Measurements from ENCODE around the gene LGR5.
"Not testable (repeated sequence)": the region's sequence is repeated elsewhere in the genome, so short reads cannot be mapped to it uniquely, and the experiment has no call there.

The LGR5 gene

DNA sequence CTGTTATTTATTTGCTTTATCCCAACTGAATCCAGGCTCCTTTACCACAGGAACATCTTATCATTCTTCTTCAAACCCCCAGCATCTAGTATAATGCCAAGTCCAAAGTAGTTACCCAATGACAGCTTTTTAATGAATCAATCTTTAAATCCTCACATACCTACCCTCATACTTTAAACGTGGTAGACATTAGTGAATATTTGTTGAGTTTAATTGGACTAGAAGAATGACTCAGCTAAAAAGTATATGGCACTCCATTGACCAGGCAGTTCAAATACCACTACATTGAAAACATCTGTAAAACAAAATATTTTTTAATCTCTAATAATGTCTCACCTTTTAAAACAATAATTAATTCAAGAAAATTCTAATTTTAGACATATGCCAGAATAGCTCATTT lies 125.9 kb downstream of the LGR5 start:
- TF ChIP-seq, protein P1, sequence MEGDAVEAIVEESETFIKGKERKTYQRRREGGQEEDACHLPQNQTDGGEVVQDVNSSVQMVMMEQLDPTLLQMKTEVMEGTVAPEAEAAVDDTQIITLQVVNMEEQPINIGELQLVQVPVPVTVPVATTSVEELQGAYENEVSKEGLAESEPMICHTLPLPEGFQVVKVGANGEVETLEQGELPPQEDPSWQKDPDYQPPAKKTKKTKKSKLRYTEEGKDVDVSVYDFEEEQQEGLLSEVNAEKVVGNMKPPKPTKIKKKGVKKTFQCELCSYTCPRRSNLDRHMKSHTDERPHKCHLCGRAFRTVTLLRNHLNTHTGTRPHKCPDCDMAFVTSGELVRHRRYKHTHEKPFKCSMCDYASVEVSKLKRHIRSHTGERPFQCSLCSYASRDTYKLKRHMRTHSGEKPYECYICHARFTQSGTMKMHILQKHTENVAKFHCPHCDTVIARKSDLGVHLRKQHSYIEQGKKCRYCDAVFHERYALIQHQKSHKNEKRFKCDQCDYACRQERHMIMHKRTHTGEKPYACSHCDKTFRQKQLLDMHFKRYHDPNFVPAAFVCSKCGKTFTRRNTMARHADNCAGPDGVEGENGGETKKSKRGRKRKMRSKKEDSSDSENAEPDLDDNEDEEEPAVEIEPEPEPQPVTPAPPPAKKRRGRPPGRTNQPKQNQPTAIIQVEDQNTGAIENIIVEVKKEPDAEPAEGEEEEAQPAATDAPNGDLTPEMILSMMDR (conservative IDR thresholded peaks at IDR 0.05) = no peak
- TF ChIP-seq ZFX (IDR thresholded peaks at IDR 0.05) = no peak
- no peak overlapping the region for H3K27ac ChIP-seq

DNA sequence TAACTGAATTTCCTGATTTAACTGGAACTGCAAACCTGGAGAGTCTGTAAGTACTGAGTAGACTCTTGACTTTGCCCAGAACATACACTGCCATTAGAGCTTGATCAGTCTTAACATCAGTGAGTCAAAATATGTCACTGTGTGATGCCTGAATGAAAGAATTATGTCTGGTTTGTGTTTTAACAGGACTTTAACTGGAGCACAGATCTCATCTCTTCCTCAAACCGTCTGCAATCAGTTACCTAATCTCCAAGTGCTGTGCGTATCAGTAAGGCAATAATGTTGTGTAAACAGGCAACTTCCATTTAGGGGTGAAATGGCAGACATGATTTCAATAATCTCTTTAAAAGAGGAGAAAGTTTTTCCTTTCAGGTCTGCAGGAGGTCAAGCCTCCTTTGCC lies 127.1 kb downstream of the LGR5 start:
- H3K27ac ChIP-seq = no peak overlapping the region
- TF ChIP-seq, protein P1 (conservative IDR thresholded peaks at IDR 0.05) = no peak
- no peak for TF ChIP-seq ZFX (IDR thresholded peaks at IDR 0.05)

- TF ChIP-seq, protein P1 (conservative IDR thresholded peaks at IDR 0.05) = no peak
- TF ChIP-seq ZFX (IDR thresholded peaks at IDR 0.05) = no peak
- no peak overlapping the region for H3K27ac ChIP-seq
Observed at GRCh38 chr12:71567537-71567936, 127.9 kb downstream of the LGR5 start.

DNA sequence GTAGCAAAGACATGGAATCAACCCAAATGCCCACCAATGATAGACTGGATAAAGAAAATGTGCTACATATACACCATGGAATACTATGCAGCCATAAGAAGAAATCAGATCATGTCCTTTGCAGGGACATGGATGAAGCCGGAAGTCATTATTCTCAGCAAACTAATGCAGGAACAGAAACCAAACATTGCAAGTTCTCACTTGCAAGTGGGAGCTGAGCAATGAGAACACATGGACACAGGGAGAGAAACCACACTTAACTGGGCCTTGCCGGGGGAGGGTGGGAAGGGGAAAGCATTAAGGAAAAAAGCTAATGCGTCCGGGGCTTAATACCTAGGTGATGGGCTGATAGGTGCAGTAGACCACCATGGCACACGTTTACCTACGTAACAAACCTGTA lies 130.3 kb downstream of the LGR5 start:
- H3K27ac ChIP-seq = not testable (repeated sequence)

- TF ChIP-seq ZFX (IDR thresholded peaks at IDR 0.05) = no peak
- TF ChIP-seq, protein P1 (conservative IDR thresholded peaks at IDR 0.05) = no peak
- peak overlapping the region; percentile 35 for H3K27ac ChIP-seq
Observed at GRCh38 chr12:71576496-71576895, 136.9 kb downstream of the LGR5 start.

DNA sequence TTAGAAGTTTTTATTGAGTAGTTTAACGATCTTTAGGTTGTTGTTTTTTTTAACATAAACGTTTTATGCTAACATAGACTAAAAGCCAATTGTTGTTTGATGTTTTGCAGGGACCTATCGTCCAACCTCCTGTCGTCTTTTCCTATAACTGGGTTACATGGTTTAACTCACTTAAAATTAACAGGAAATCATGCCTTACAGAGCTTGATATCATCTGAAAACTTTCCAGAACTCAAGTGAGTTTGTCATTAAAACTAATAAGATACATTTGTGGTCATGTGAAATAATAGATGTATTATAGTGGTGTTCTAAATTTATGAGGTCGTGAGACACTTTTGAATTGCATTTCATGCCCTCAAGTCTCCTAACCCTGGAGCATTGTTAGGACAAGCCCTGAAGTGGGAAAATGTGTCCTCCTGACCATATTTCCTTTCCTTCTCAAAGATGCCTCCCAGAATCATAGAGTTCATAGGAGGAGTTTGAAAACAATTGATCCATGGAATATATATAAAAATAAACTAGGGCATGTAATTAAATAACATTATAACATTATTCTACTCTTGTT lies 139.2 kb downstream of the LGR5 start:
- no peak for TF ChIP-seq ZFX (IDR thresholded peaks at IDR 0.05)
- TF ChIP-seq, protein P1 (conservative IDR thresholded peaks at IDR 0.05) = no peak
- H3K27ac ChIP-seq = no peak overlapping the region

DNA sequence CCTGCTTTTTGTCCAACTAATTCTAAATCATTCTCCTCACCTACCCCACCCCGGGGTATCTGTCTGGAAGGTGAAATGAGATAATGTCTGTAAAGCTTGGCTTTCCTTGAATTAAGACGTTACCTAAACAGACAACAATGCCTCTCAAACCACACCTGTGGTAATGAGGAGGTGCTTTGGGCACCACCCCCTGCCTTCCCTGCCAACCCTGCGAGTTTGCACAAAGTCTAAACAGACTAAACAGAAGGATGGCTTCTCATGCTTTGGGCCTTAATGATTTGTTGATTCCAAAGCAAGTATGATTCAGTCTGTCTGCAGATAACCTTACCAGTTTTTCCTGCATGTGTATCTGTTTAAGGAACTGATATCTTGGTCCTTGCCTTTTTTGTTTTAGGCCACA lies 141.6 kb downstream of the LGR5 start:
- H3K27ac ChIP-seq = no peak overlapping the region
- TF ChIP-seq, protein P1 (conservative IDR thresholded peaks at IDR 0.05) = no peak
- no peak for TF ChIP-seq ZFX (IDR thresholded peaks at IDR 0.05)

DNA sequence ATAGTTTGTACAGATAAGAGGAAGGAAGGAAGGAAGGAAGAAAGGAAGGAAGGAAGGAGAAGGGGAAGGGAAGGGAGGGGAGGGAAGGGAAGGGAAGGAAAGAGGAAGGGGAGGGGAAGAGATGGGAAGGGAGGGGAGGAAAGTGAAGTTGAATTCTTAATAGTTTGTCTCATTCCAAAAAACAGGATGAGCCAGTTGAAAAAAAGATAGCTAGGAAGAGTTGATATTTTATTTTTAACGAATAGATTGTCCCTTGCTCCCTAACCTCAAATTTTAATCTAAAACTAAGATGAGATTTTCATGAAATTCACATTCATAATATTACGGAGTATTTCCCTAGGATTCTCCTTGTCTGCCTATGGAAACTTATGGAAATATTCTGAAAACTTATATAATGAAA lies 143.3 kb downstream of the LGR5 start:
- TF ChIP-seq, protein P1 (conservative IDR thresholded peaks at IDR 0.05) = no peak
- TF ChIP-seq ZFX (IDR thresholded peaks at IDR 0.05) = no peak
- H3K27ac ChIP-seq = no peak overlapping the region

Measured in C4-2B (cell line).